GM19035 (cell line): ENCODE measurements around the gene PTPRN2.
"Not testable (repeated sequence)": the region's sequence is repeated elsewhere in the genome, so short reads cannot be mapped to it uniquely, and the experiment has no call there.

ENCODE experiments used
- ATAC-seq: cut with Tn5 transposase; IDR thresholded peaks from one replicate; pipeline ENCODE4 v1.9.1; 2021; ENCODE audit not compliant: unreplicated experiment

The PTPRN2 gene

GRCh38 chr7:157703534-157704195 lies 884.0 kb downstream of the PTPRN2 start:
- no peak for ATAC-seq

- no peak for ATAC-seq
Observed at GRCh38 chr7:157703131-157703530, 884.5 kb downstream of the PTPRN2 start.

GRCh38 chr7:157702311-157703023 lies 885.2 kb downstream of the PTPRN2 start:
- ATAC-seq: no peak

GRCh38 chr7:157701395-157702180 lies 886.0 kb downstream of the PTPRN2 start:
- ATAC-seq: not testable (repeated sequence)

GRCh38 chr7:157700231-157701005 lies 887.2 kb downstream of the PTPRN2 start:
- no peak for ATAC-seq

GRCh38 chr7:157699357-157700013 lies 888.1 kb downstream of the PTPRN2 start:
- no peak for ATAC-seq

GRCh38 chr7:157697287-157697686 lies 890.3 kb downstream of the PTPRN2 start:
- ATAC-seq: not testable (repeated sequence)

- ATAC-seq: not testable (repeated sequence)
Observed at GRCh38 chr7:157695609-157696008, 892.0 kb downstream of the PTPRN2 start.

GRCh38 chr7:157694376-157694665 lies 893.3 kb downstream of the PTPRN2 start:
- ATAC-seq: no peak

- ATAC-seq: no peak
Observed at GRCh38 chr7:157693521-157694375, 893.9 kb downstream of the PTPRN2 start.

GRCh38 chr7:157693071-157693520 lies 894.5 kb downstream of the PTPRN2 start:
- ATAC-seq: no peak

GRCh38 chr7:157692460-157693011 lies 895.1 kb downstream of the PTPRN2 start:
- ATAC-seq: no peak

GRCh38 chr7:157691586-157692459 lies 895.8 kb downstream of the PTPRN2 start:
- ATAC-seq: no peak

- no peak for ATAC-seq
Observed at GRCh38 chr7:157690833-157691585, 896.6 kb downstream of the PTPRN2 start.

GRCh38 chr7:157690058-157690832 lies 897.4 kb downstream of the PTPRN2 start:
- no peak for ATAC-seq

GRCh38 chr7:157689269-157690057 lies 898.2 kb downstream of the PTPRN2 start:
- no peak for ATAC-seq
